Measurements from ENCODE around the gene YPEL1. TPM values are rescaled to one million over a fixed set of nuclear protein-coding genes. Genes with fewer than 3 reads are reported as not detected.
"Not testable (repeated sequence)": the region's sequence is repeated elsewhere in the genome, so short reads cannot be mapped to it uniquely, and the experiment has no call there.

Gene YPEL1
- total and polyA plus RNA-seq, 8 donors: 2.4 to 20.9 (median 18.3) TPM

GRCh38 chr22:21693999-21694341, 41.6 kb downstream of the YPEL1 start:
- TF ChIP-seq CTCF (IDR thresholded peaks at IDR 0.05): no peak
- DNase-seq (no peak), ATAC-seq (no peak)
- intact Hi-C loops (cut with DNase I): no loop called here
- peaks cover 0 to 99% of the 10 kb centered on the region in 2 donors for H3K36me3 ChIP-seq
- H3K27ac ChIP-seq: no peak overlapping the region
- no peaks in the 10 kb centered on the region for H3K9me3 ChIP-seq
- no peaks in the 10 kb centered on the region for H3K4me1 ChIP-seq
- no peak overlapping the region for H3K4me3 ChIP-seq
- no peaks in the 10 kb centered on the region for H3K27me3 ChIP-seq

GRCh38 chr22:21693333-21693998, 42.1 kb downstream of the YPEL1 start:
- Histone ChIP-seq H3K36me3 (peaks cover 0 to 99% of the 10 kb centered on the region in 2 donors), H3K27me3 (no peaks in the 10 kb centered on the region), H3K9me3 (no peaks in the 10 kb centered on the region), H3K27ac (no peak overlapping the region), H3K4me1 (no peaks in the 10 kb centered on the region), H3K4me3 (no peak overlapping the region)
- intact Hi-C loops (cut with DNase I): no loop called here
- no peak for ATAC-seq
- no peak for TF ChIP-seq CTCF (IDR thresholded peaks at IDR 0.05)
- no peak for DNase-seq

GRCh38 chr22:21692856-21693255, 42.7 kb downstream of the YPEL1 start:
- H3K27ac ChIP-seq; H3K27me3 ChIP-seq; DNase-seq; H3K9me3 ChIP-seq; intact Hi-C loops (cut with DNase I); H3K4me3 ChIP-seq; H3K4me1 ChIP-seq; ATAC-seq: not testable (repeated sequence)
- peaks cover 0 to 100% of the 10 kb centered on the region in 2 donors for H3K36me3 ChIP-seq

- Histone ChIP-seq H3K27ac (no peak overlapping the region), H3K4me3 (no peak overlapping the region), H3K4me1 (no peaks in the 10 kb centered on the region), H3K9me3 (no peaks in the 10 kb centered on the region), H3K36me3 (peaks cover 0 to 100% of the 10 kb centered on the region in 2 donors), H3K27me3 (no peaks in the 10 kb centered on the region)
- intact Hi-C loops (cut with DNase I): no loop called here
- TF ChIP-seq CTCF (IDR thresholded peaks at IDR 0.05): no peak
- ATAC-seq: no peak
- DNase-seq: no peak
Measured at GRCh38 chr22:21691816-21692215, 43.8 kb downstream of the YPEL1 start.

GRCh38 chr22:21690401-21690801, 45.2 kb downstream of the YPEL1 start:
- Histone ChIP-seq H3K27me3 (no peaks in the 10 kb centered on the region), H3K4me3 (no peak overlapping the region), H3K27ac (no peak overlapping the region), H3K36me3 (peaks cover 0 to 100% of the 10 kb centered on the region in 2 donors), H3K9me3 (no peaks in the 10 kb centered on the region), H3K4me1 (no peaks in the 10 kb centered on the region)
- no peak for TF ChIP-seq CTCF (IDR thresholded peaks at IDR 0.05)
- DNase-seq (no peak), ATAC-seq (no peak)
- intact Hi-C loops (cut with DNase I): no loop called here

All from left lung (tissue), 10 donors.